ENCODE results near the gene ELF5.

ELF5 gene

GRCh38 chr11:34490304-34490703 lies 23.3 kb downstream of the ELF5 start:
- no peak for TF ChIP-seq CTCF (IDR thresholded peaks at IDR 0.05)

- no peak for TF ChIP-seq CTCF (IDR thresholded peaks at IDR 0.05)
These were observed 24.6 kb downstream of the ELF5 start for GRCh38 chr11:34488855-34489557.

GRCh38 chr11:34487430-34487829 lies 26.2 kb downstream of the ELF5 start:
- TF ChIP-seq CTCF (IDR thresholded peaks at IDR 0.05): no peak

GRCh38 chr11:34483106-34483874 lies 30.3 kb downstream of the ELF5 start:
- TF ChIP-seq CTCF (IDR thresholded peaks at IDR 0.05): no peak

GRCh38 chr11:34481307-34481706 lies 32.3 kb downstream of the ELF5 start:
- TF ChIP-seq CTCF (IDR thresholded peaks at IDR 0.05): no peak

GRCh38 chr11:34480314-34480713 lies 33.3 kb downstream of the ELF5 start:
- TF ChIP-seq CTCF (IDR thresholded peaks at IDR 0.05): no peak

- no peak for TF ChIP-seq CTCF (IDR thresholded peaks at IDR 0.05)
These were observed 34.5 kb downstream of the ELF5 start for GRCh38 chr11:34478845-34479663.

All from LNCAP (cell line).